ENCODE results near the gene PASK. TPM values are rescaled to one million over a fixed set of nuclear protein-coding genes. Genes with fewer than 3 reads are reported as not detected.
A peak's percentile ranks its signal among the peaks of the same experiment; 100 is the strongest.

PASK gene
- polyA plus RNA-seq, 3 donors, result 0.56 to 4.3 (median 0.70) TPM

- TF ChIP-seq CTCF (IDR thresholded peaks at IDR 0.05), result no peak
- peaks cover 16 to 17% of the 10 kb centered on the region in 2 donors for H3K36me3 Mint-ChIP-seq
- no peak overlapping the region for H3K4me3 Mint-ChIP-seq
- intact Hi-C loops (cut with micrococcal nuclease), result no loop called here
- no peak overlapping the region for H3K4me2 ChIP-seq (replicated peaks; ENCODE audit: extremely low read depth, low read length, poor library complexity, severe bottlenecking)
- H3K27me3 Mint-ChIP-seq (ENCODE audit: low read depth in 3 of 3), result peaks cover 0 to 7% (median 4%) of the 10 kb centered on the region in 3 donors
- 96% methylated on average over 12 of the region's 16 CpGs for WGBS (ENCODE audit: insufficient coverage)
- no peak overlapping the region for H3K27ac Mint-ChIP-seq
- no peaks in the 10 kb centered on the region for H3K4me1 Mint-ChIP-seq
- no peak overlapping the region for H2AFZ ChIP-seq (ENCODE audit: insufficient read depth, low read depth, low read length, poor library complexity, severe bottlenecking)
- H3K27ac ChIP-seq (ENCODE audit: low read depth in 1 of 2, low read length in 2 of 2), result no peak overlapping the region
- H3K27me3 ChIP-seq (ENCODE audit: control insufficient read depth in 2 of 2, insufficient read depth in 2 of 2, low read length in 2 of 2), result no peaks in the 10 kb centered on the region
- no peaks in the 10 kb centered on the region for H3K9me3 ChIP-seq (replicated peaks in 1 of 2; ENCODE audit: control insufficient read depth in 1 of 2, insufficient read depth in 1 of 2, low read length in 2 of 2)
- H3K4me3 ChIP-seq (replicated peaks in 1 of 3; ENCODE audit: low read depth in 2 of 3, low read length in 3 of 3), result no peak overlapping the region
- no peaks in the 10 kb centered on the region for H3K4me1 ChIP-seq (ENCODE audit: control insufficient read depth in 1 of 2, insufficient read depth in 2 of 2, low read length in 2 of 2)
- H3K79me2 ChIP-seq (ENCODE audit: insufficient read depth, low read length), result no peaks in the 10 kb centered on the region
- H4K20me1 ChIP-seq (ENCODE audit: insufficient read depth, low read length), result no peaks in the 10 kb centered on the region
- H3K9me3 Mint-ChIP-seq, result peaks cover 0 to 2% (median 0%) of the 10 kb centered on the region in 7 donors
- H3K9ac ChIP-seq (ENCODE audit: insufficient read depth, low read length, poor library complexity, severe bottlenecking), result no peak overlapping the region
- H3K36me3 ChIP-seq (replicated peaks in 1 of 2; ENCODE audit: control insufficient read depth in 1 of 2, insufficient read depth in 2 of 2, low read length in 2 of 2), result peaks cover 4 to 18% of the 10 kb centered on the region in 2 donors
- DNase-seq, result no peak
These were observed 74.3 kb downstream of the PASK start for GRCh38 chr2:241074901-241075540.

GRCh38 chr2:241074065-241074818 is 75.0 kb downstream of the PASK start:
- Histone ChIP-seq H3K4me1 (ENCODE audit: control insufficient read depth in 1 of 2, insufficient read depth in 2 of 2, low read length in 2 of 2) (no peaks in the 10 kb centered on the region), H3K4me3 (replicated peaks in 1 of 3; ENCODE audit: low read depth in 2 of 3, low read length in 3 of 3) (no peak overlapping the region), H3K9ac (ENCODE audit: insufficient read depth, low read length, poor library complexity, severe bottlenecking) (no peak overlapping the region), H3K27ac (ENCODE audit: low read depth in 1 of 2, low read length in 2 of 2) (no peak overlapping the region), H3K36me3 (replicated peaks in 1 of 2; ENCODE audit: control insufficient read depth in 1 of 2, insufficient read depth in 2 of 2, low read length in 2 of 2) (peaks cover 4 to 18% of the 10 kb centered on the region in 2 donors), H3K4me2 (replicated peaks; ENCODE audit: extremely low read depth, low read length, poor library complexity, severe bottlenecking) (no peak overlapping the region), H4K20me1 (ENCODE audit: insufficient read depth, low read length) (no peaks in the 10 kb centered on the region), H3K9me3 (replicated peaks in 1 of 2; ENCODE audit: control insufficient read depth in 1 of 2, insufficient read depth in 1 of 2, low read length in 2 of 2) (no peaks in the 10 kb centered on the region), H3K79me2 (ENCODE audit: insufficient read depth, low read length) (no peaks in the 10 kb centered on the region), H2AFZ (ENCODE audit: insufficient read depth, low read depth, low read length, poor library complexity, severe bottlenecking) (no peak overlapping the region), H3K27me3 (ENCODE audit: control insufficient read depth in 2 of 2, insufficient read depth in 2 of 2, low read length in 2 of 2) (no peaks in the 10 kb centered on the region)
- Mint-ChIP-seq H3K27me3 (ENCODE audit: low read depth in 3 of 3) (peaks cover 0 to 7% (median 4%) of the 10 kb centered on the region in 3 donors), H3K4me3 (no peak overlapping the region), H3K9me3 (peaks cover 0 to 2% (median 0%) of the 10 kb centered on the region in 7 donors), H3K36me3 (peaks cover 16 to 17% of the 10 kb centered on the region in 2 donors), H3K4me1 (no peaks in the 10 kb centered on the region), H3K27ac (peak overlapping the region in 1 of 7 donors; percentile 12)
- intact Hi-C loops (cut with micrococcal nuclease), result no loop called here
- DNase-seq, result no peak
- 100% methylated on average over 7 of the region's 16 CpGs for WGBS (ENCODE audit: insufficient coverage)
- TF ChIP-seq CTCF (IDR thresholded peaks at IDR 0.05), result no peak
